K562 (cell line): ENCODE results near the gene SCYL1. TPM values are rescaled to one million over a fixed set of nuclear protein-coding genes. Genes with fewer than 3 reads are reported as not detected.

Source experiments
- ATAC-seq: fragments of 200-7000 bp; cut with Tn5 transposase; 3 replicates; pipeline ENCODE4 v1.9.1; 2020; ENCODE audit warnings: moderate library complexity
- BruUV-seq: library from RNA; stranded (reverse); fragments of 400-500 nt; replicated peaks from 2 replicates; lab custom pipeline; 2021; lab: Mats Ljungman, UMichigan
- CTCF ChIA-PET: fragments of 300-600 bp; formaldehyde crosslinking; extraction: SDS; loops from one replicate; lab custom pipeline; 2021; ENCODE audit warnings: low intra/inter-chr PET ratio; lab: Yijun Ruan, JAX
- POLR2A ChIA-PET: fragments of 300-600, 350-650 bp; sonication (Branson Sonifier 250); formaldehyde crosslinking; extraction: SDS; loops from one replicate; lab custom pipeline; 2021; ENCODE audit warnings: antibody characterized with exemption, inconsistent platforms; lab: Yijun Ruan, JAX
- DNase-seq, 4 experiments: peaks; one replicate each; pipeline versions ENCODE4 v3.0.0 to v3.0.0-alpha.2; 2011 to 2018; ENCODE audit warnings: low spot score in 3 of 4, mixed read lengths in 3 of 4; ENCODE audit errors: extremely low read depth in 1 of 4
- FAIRE-seq: peaks from 2 replicates; lab custom pipeline; 2011; peaks lifted over from hg19 to GRCh38; lab: Jason Lieb, UNC
- H2AFZ ChIP-seq: 2 replicates; pipeline ENCODE4 v1.6.0; 2011; ENCODE audit warnings: low read depth, low read length, control low read depth, inconsistent platforms
- H3K27ac ChIP-seq: fragments of 200-600 bp; 3 replicates; pipeline ENCODE4 v1.8.0; 2011; ENCODE audit warnings: low read depth, mild to moderate bottlenecking, control low read depth, inconsistent platforms, low read length, moderate library complexity, mixed read lengths; ENCODE audit errors: extremely low read depth
- H3K27me3 ChIP-seq, 2 experiments: fragments of 300-600 bp in 1 of 2; 2 replicates in 1 of 2; 3 replicates in 1 of 2; pipeline versions ENCODE4 v1.6.0 to v1.8.0; 2011; ENCODE audit warnings: inconsistent platforms in 2 of 2, low read length in 2 of 2, mild to moderate bottlenecking in 1 of 2, mixed read lengths in 1 of 2, moderate library complexity in 1 of 2; ENCODE audit not compliant: control insufficient read depth in 2 of 2, insufficient read depth in 2 of 2
- H3K36me3 ChIP-seq: fragments of 300-600 bp; 3 replicates; pipeline ENCODE4 v1.8.0; 2011; ENCODE audit warnings: mild to moderate bottlenecking, low read length, inconsistent platforms; ENCODE audit not compliant: control insufficient read depth, insufficient read depth
- H3K4me1 ChIP-seq, 2 experiments: fragments of 200-600 bp in 1 of 2; replicated peaks in 1 of 2; 2 replicates in 1 of 2; 3 replicates in 1 of 2; pipeline versions ENCODE4 v1.5.1 to v1.8.0; 2011; ENCODE audit warnings: inconsistent platforms in 2 of 2, low read length in 2 of 2, mild to moderate bottlenecking in 1 of 2, mixed read lengths in 1 of 2, moderate library complexity in 1 of 2; ENCODE audit not compliant: control insufficient read depth in 2 of 2, insufficient read depth in 2 of 2
- H3K4me2 ChIP-seq: 2 replicates; pipeline ENCODE4 v1.6.1; 2011; ENCODE audit warnings: low read length, control low read depth, inconsistent platforms, mixed read lengths; ENCODE audit not compliant: insufficient read depth
- H3K4me3 ChIP-seq: fragments of 200-600 bp; sonication (generic), shearing (Covaris generic); 2 replicates; pipeline ENCODE4 v1.5.1; 2016; ENCODE audit warnings: control low read depth, inconsistent platforms
- H3K79me2 ChIP-seq: fragments of 200-600 bp; 3 replicates; pipeline ENCODE4 v1.8.0; 2011; ENCODE audit warnings: low read length, inconsistent platforms; ENCODE audit not compliant: control insufficient read depth, insufficient read depth
- H3K9ac ChIP-seq, 2 experiments: 2 replicates each; pipeline versions ENCODE4 v1.6.0 to v1.6.1; 2011; ENCODE audit warnings: low read depth in 2 of 2, low read length in 2 of 2, control low read depth in 1 of 2, inconsistent platforms in 1 of 2, mild to moderate bottlenecking in 1 of 2, mixed read lengths in 1 of 2; ENCODE audit not compliant: insufficient read depth in 1 of 2
- H3K9me1 ChIP-seq: one replicate; pipeline ENCODE4 v1.6.0; 2011; ENCODE audit warnings: inconsistent platforms, mild to moderate bottlenecking, low read length, moderate library complexity; ENCODE audit not compliant: control insufficient read depth, insufficient read depth
- H3K9me3 ChIP-seq: replicated peaks from 2 replicates; pipeline ENCODE4 v1.5.1; 2011; ENCODE audit warnings: low read depth, low read length, inconsistent platforms; ENCODE audit not compliant: control insufficient read depth, insufficient read depth
- H4K20me1 ChIP-seq: replicated peaks from 2 replicates; pipeline ENCODE4 v1.6.1; 2011; ENCODE audit warnings: low read length, inconsistent platforms, mixed read lengths; ENCODE audit not compliant: control insufficient read depth, insufficient read depth
- CBFB ChIP-seq: sonication (generic); formaldehyde crosslinking; IDR thresholded peaks from 2 replicates; pipeline ENCODE4 v1.4.0; 2020; ENCODE audit warnings: mild to moderate bottlenecking, missing genetic modification reagents
- CSDE1 ChIP-seq, 2 experiments: fragments of 450-650 bp; IDR thresholded peaks; 2 replicates each; pipeline ENCODE4 v1.6.1; 2016; ENCODE audit warnings: mild to moderate bottlenecking in 1 of 2
- ERF ChIP-seq: fragments of 450-650 bp; formaldehyde crosslinking; IDR thresholded peaks from 2 replicates; pipeline ENCODE4 v1.4.0; 2020; ENCODE audit warnings: mild to moderate bottlenecking, mixed read lengths
- EZH2 ChIP-seq: IDR thresholded peaks from 2 replicates; pipeline ENCODE4 v1.6.1; 2012; ENCODE audit warnings: low read depth, mild to moderate bottlenecking, inconsistent platforms, low read length, borderline replicate concordance
- KDM5B ChIP-seq: fragments of 200-600 bp; sonication (generic); IDR thresholded peaks from 2 replicates; pipeline ENCODE4 v1.6.1; 2012; ENCODE audit warnings: low read depth, mild to moderate bottlenecking, moderate library complexity, low read length, control low read depth, inconsistent platforms; ENCODE audit not compliant: insufficient replicate concordance
- NFE2 ChIP-seq: IDR thresholded peaks from 2 replicates; pipeline ENCODE4 v1.6.1; 2014; ENCODE audit warnings: antibody characterized with exemption, low read depth
- PML ChIP-seq: IDR thresholded peaks from 2 replicates; pipeline ENCODE4 v1.6.1; 2012; ENCODE audit warnings: low read length, inconsistent platforms
- PTTG1 ChIP-seq: fragments of 450-650 bp; IDR thresholded peaks from 2 replicates; pipeline ENCODE4 v1.6.1; 2016; ENCODE audit warnings: low read depth, mild to moderate bottlenecking, missing genetic modification characterization, missing compliant biosample characterization
- SAFB2 ChIP-seq: fragments of 200-400 bp; formaldehyde crosslinking; IDR thresholded peaks from 2 replicates; pipeline ENCODE4 v1.6.1; 2018; ENCODE audit warnings: borderline replicate concordance, low read length, low read depth, moderate library complexity; ENCODE audit not compliant: severe bottlenecking
- SMAD4 ChIP-seq: fragments of 250-450 bp; sonication (Bioruptor Pico); conservative IDR thresholded peaks from 2 replicates; pipeline ENCODE4 v1.8.0; 2021; ENCODE audit warnings: inconsistent platforms, mild to moderate bottlenecking, moderate library complexity
- SP2 ChIP-seq: IDR thresholded peaks from 2 replicates; pipeline ENCODE4 v1.6.1; 2011; ENCODE audit warnings: mild to moderate bottlenecking, low read depth, low read length, moderate library complexity; ENCODE audit not compliant: poor library complexity, severe bottlenecking; ENCODE audit errors: extremely low read depth
- STAT5A ChIP-seq: IDR thresholded peaks from 2 replicates; pipeline ENCODE4 v1.6.1; 2012; ENCODE audit warnings: low read length, inconsistent platforms, borderline replicate concordance
- YY1 ChIP-seq, 3 experiments: IDR thresholded peaks; 2 replicates each; pipeline ENCODE4 v1.6.1; 2011; ENCODE audit warnings: low read length in 2 of 3, mild to moderate bottlenecking in 2 of 3, moderate library complexity in 2 of 3, borderline replicate concordance in 1 of 3, control low read depth in 1 of 3, low read depth in 1 of 3; ENCODE audit not compliant: insufficient read depth in 3 of 3, insufficient replicate concordance in 2 of 3, control insufficient read depth in 1 of 3, insufficient read length in 1 of 3; ENCODE audit errors: extremely low read depth in 1 of 3
- ZNF354B ChIP-seq: fragments of 250-450 bp; sonication (Bioruptor Pico); IDR thresholded peaks from 2 replicates; pipeline ENCODE4 v1.4.0; 2020
- ZNF584 ChIP-seq: fragments of 200-800 bp; sonication (Bioruptor generic); IDR thresholded peaks from 2 replicates; pipeline ENCODE4 v1.6.1; 2016; ENCODE audit warnings: low read depth, mild to moderate bottlenecking, missing genetic modification characterization, missing compliant biosample characterization
- ZNF785 ChIP-seq: fragments of 250-450 bp; sonication (Bioruptor Pico); IDR thresholded peaks from 2 replicates; pipeline ENCODE4 v1.4.0; 2020; ENCODE audit warnings: mild to moderate bottlenecking
- WGBS: fragments of 100-300 bp; shearing (Covaris generic); methylation state at CpG from one replicate; pipeline ENCODE4 v1.1.6; 2016; ENCODE audit warnings: low coverage, mixed read lengths; ENCODE audit not compliant: insufficient coverage; ENCODE audit errors: missing lambda C conversion rate; 5-methylcytosine and 5-hydroxymethylcytosine counted together
- in situ Hi-C: fragments of 300-500 bp; cut with MboI; formaldehyde crosslinking; loops from 4 replicates; pipeline ENCODE4 v1.15.0; 2018; ENCODE audit warnings: inconsistent platforms, mixed read lengths
- intact Hi-C: fragments of 100-400 bp; cut with micrococcal nuclease; formaldehyde crosslinking; loops from 2 replicates; pipeline ENCODE4 v1.14.2; 2022
- polyA plus RNA-seq, 8 experiments: library from polyadenylated mRNA; depleted of rRNA in 4 of 8; stranded (reverse) in 5 of 8; unstranded in 3 of 8; fragments of >200 nt; fragmentation: Nextera tagmentation in 2 of 8; fragmentation: Illumina TruSeq in 1 of 8; extraction: Ambion mirVana in 2 of 8; extraction: Trizol in 1 of 8; gene quantifications; 2 replicates each; pipeline versions ENCODE4 v1.2.1 to v1.2.3, GENCODE V29; 2011 to 2014; ENCODE audit warnings: inconsistent platforms in 1 of 8, missing spikeins in 1 of 8
- total RNA-seq, 7 experiments: library from RNA; depleted of rRNA in 6 of 7; stranded (reverse); fragments of >200 nt in 6 of 7; fragmentation: Illumina TruSeq in 2 of 7; extraction: Trizol in 2 of 7; gene quantifications; 2 replicates each; pipeline versions ENCODE4 v1.2.1 to v1.2.3, GENCODE V29; 2011 to 2021; ENCODE audit warnings: low replicate concordance in 1 of 7
- TF ChIP-seq, protein P1 (sequence below): fragments of 250-450 bp; sonication (Bioruptor Pico); IDR thresholded peaks from 2 replicates; pipeline ENCODE4 v1.5.0; 2021
- TF ChIP-seq, protein P2 (sequence below): fragments of 450-650 bp; IDR thresholded peaks from 2 replicates; pipeline ENCODE4 v1.6.1; 2016; ENCODE audit warnings: antibody characterized with exemption
- TF ChIP-seq, protein P3 (sequence below): fragments of 450-650 bp; IDR thresholded peaks from 2 replicates; pipeline ENCODE4 v1.6.1; 2016

Gene SCYL1
- total and polyA plus RNA-seq, 9 of the 15 experiments (the other 6 are each of a cell fraction or from before 2014, with no cell fraction given) = 1.9 to 145 (median 57.6) TPM

DNA sequence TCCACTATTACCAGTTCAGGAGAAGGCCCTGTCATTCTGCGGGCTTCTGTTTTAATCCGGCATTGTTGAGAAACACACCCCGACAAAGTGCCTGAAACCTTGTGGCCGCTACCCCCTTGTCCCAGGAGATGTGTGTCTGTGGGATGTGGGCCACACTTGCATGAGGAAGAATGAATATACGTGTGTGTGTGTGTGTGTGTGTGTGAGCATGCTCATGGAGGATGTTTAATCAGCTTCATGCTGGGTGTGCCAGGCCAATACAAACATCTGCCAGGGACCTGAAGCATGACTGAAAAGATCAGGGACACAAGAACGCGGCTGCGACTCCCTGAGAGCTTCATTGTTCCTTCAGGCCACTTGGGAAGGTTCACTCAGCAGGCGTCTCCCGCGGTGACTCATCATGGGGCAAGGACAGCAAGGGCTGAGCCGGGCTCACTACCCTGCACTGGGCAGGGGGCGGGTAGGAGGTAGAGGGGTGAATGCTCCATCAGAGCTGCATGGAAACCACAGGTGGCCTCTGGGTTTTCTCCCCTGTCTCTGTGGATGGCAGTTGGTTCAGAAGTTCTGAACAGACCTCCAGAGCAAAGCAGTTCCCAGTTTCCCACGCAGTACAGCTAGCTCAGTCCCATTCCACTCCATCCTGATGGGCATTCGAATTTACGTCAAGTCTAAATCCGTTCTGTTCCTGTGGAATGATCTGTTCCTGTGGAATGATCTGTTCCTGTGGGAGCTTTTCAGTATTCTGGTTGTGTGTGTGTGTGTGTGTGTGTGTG, 33.1 kb upstream of the SCYL1 start:
- in situ Hi-C loops = no loop called here
- no peaks in the 10 kb centered on the region for H3K9me3 ChIP-seq
- CTCF ChIA-PET = no interaction called here
- peak overlapping the region; percentile 6; the same call in 1 of the 2 replicates for H3K4me3 ChIP-seq
- no peaks in the 10 kb centered on the region for H3K36me3 ChIP-seq
- peak; percentile 74 for FAIRE-seq
- peaks cover 56% of the 10 kb centered on the region for H3K79me2 ChIP-seq
- ATAC-seq = peak; percentile 44
- H3K9me1 ChIP-seq = peaks cover 6% of the 10 kb centered on the region
- peak in 3 of 4 experiments; percentile 66 to 85 (median 73) for DNase-seq
- H3K9ac ChIP-seq = peak overlapping the region; percentile 71 to 85
- no TSS peak for BruUV-seq
- H3K4me1 ChIP-seq = peaks cover 77 to 87% of the 10 kb centered on the region in 2 experiments
- H3K4me2 ChIP-seq = peak overlapping the region; percentile 81
- H4K20me1 ChIP-seq = no peaks in the 10 kb centered on the region
- H3K27ac ChIP-seq = peak overlapping the region; percentile 84
- intact Hi-C loops = no loop called here
- POLR2A ChIA-PET = interaction anchor here (0.6 to 27.6 kb wide), 5 partner anchors 11 to 663 kb away, joined by 3 to 2118 read pairs (median 704); partner anchors contain the start of genes MALAT1 and NEAT1
- peak overlapping the region; percentile 86 for H2AFZ ChIP-seq
- WGBS = 11% methylated on average over 17 of the region's 17 CpGs
- no peaks in the 10 kb centered on the region for H3K27me3 ChIP-seq
- no peak for TF ChIP-seq SP2
- TF ChIP-seq KDM5B = no peak
- no peak for TF ChIP-seq ERF (CRISPR knock-in tag)
- no peak for TF ChIP-seq EZH2
- TF ChIP-seq PML = no peak
- peak in 1 of 3 experiments; percentile 12 for TF ChIP-seq YY1 (IDR thresholded peaks at IDR 0.05; ENCODE audit: borderline replicate concordance in 1 of 3, control insufficient read depth in 1 of 3, extremely low read depth in 1 of 3, insufficient read depth in 3 of 3, insufficient read length in 1 of 3, insufficient replicate concordance in 2 of 3, low read depth in 1 of 3, low read length in 2 of 3)
- no peak for TF ChIP-seq CSDE1 (IDR thresholded peaks at IDR 0.05)
- TF ChIP-seq, protein P1, sequence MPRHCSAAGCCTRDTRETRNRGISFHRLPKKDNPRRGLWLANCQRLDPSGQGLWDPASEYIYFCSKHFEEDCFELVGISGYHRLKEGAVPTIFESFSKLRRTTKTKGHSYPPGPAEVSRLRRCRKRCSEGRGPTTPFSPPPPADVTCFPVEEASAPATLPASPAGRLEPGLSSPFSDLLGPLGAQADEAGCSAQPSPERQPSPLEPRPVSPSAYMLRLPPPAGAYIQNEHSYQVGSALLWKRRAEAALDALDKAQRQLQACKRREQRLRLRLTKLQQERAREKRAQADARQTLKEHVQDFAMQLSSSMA (CRISPR knock-in tag) = no peak
- no peak for TF ChIP-seq SAFB2
- TF ChIP-seq, protein P2, sequence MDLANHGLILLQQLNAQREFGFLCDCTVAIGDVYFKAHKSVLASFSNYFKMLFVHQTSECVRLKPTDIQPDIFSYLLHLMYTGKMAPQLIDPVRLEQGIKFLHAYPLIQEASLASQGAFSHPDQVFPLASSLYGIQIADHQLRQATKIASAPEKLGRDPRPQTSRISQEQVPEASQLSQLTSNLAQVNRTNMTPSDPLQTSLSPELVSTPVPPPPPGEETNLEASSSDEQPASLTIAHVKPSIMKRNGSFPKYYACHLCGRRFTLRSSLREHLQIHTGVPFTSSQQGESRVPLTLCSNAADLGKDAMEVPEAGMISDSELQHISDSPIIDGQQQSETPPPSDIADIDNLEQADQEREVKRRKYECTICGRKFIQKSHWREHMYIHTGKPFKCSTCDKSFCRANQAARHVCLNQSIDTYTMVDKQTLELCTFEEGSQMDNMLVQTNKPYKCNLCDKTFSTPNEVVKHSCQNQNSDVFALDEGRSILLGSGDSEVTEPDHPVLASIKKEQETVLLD = peak; percentile 29; the same call in 1 of the 2 replicates
- TF ChIP-seq SMAD4 (CRISPR knock-in tag) = peak; percentile 40; the same call in 1 of the 2 replicates
- TF ChIP-seq NFE2 = peak; percentile 73
- TF ChIP-seq ZNF785 (CRISPR knock-in tag) = no peak
- no peak for TF ChIP-seq STAT5A
- no peak for TF ChIP-seq CBFB (CRISPR knock-in tag)
- TF ChIP-seq, protein P3, sequence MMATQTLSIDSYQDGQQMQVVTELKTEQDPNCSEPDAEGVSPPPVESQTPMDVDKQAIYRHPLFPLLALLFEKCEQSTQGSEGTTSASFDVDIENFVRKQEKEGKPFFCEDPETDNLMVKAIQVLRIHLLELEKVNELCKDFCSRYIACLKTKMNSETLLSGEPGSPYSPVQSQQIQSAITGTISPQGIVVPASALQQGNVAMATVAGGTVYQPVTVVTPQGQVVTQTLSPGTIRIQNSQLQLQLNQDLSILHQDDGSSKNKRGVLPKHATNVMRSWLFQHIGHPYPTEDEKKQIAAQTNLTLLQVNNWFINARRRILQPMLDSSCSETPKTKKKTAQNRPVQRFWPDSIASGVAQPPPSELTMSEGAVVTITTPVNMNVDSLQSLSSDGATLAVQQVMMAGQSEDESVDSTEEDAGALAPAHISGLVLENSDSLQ = peak; percentile 17; the same call in 1 of the 2 replicates
- no peak for TF ChIP-seq ZNF354B
- no peak for TF ChIP-seq PTTG1 (tag)
- no peak; the same call in 1 of the 2 replicates for TF ChIP-seq ZNF584
